ENCODE data around the gene SFMBT2. TPM values are rescaled to one million over a fixed set of nuclear protein-coding genes. Genes with fewer than 3 reads are reported as not detected.

The SFMBT2 gene
- total RNA-seq, 1 donor from 2014 or later = 22.3 TPM

- Histone ChIP-seq H3K4me3 (no peak overlapping the region), H3K27ac (no peak overlapping the region), H3K4me1 (no peaks in the 10 kb centered on the region), H3K9me3 (no peaks in the 10 kb centered on the region), H3K36me3 (no peaks in the 10 kb centered on the region), H3K27me3 (ENCODE audit: low read depth) (no peaks in the 10 kb centered on the region)
- intact Hi-C loops (cut with DNase I) = no loop called here
- ATAC-seq (no peak), DNase-seq (no peak)
- TF ChIP-seq CTCF (IDR thresholded peaks at IDR 0.05) = no peak
Measured at GRCh38 chr10:7291487-7292270, 119.2 kb downstream of the SFMBT2 start.

GRCh38 chr10:7288060-7288690, 122.7 kb downstream of the SFMBT2 start:
- ATAC-seq (no peak), DNase-seq (no peak)
- intact Hi-C loops (cut with DNase I) = no loop called here
- no peaks in the 10 kb centered on the region for H3K36me3 ChIP-seq
- H3K4me3 ChIP-seq = no peak overlapping the region
- no peaks in the 10 kb centered on the region for H3K27me3 ChIP-seq (ENCODE audit: low read depth)
- no peaks in the 10 kb centered on the region for H3K4me1 ChIP-seq
- no peaks in the 10 kb centered on the region for H3K9me3 ChIP-seq
- no peak for TF ChIP-seq CTCF (IDR thresholded peaks at IDR 0.05)
- H3K27ac ChIP-seq = no peak overlapping the region

- H3K9me3 ChIP-seq = no peaks in the 10 kb centered on the region
- H3K27ac ChIP-seq = no peak overlapping the region
- no peak for TF ChIP-seq CTCF (IDR thresholded peaks at IDR 0.05)
- no peak overlapping the region for H3K4me3 ChIP-seq
- H3K36me3 ChIP-seq = no peaks in the 10 kb centered on the region
- H3K4me1 ChIP-seq = no peaks in the 10 kb centered on the region
- no peaks in the 10 kb centered on the region for H3K27me3 ChIP-seq (ENCODE audit: low read depth)
- DNase-seq (no peak), ATAC-seq (no peak)
- intact Hi-C loops (cut with DNase I) = no loop called here
Measured at GRCh38 chr10:7287377-7287776, 123.5 kb downstream of the SFMBT2 start.

DNA sequence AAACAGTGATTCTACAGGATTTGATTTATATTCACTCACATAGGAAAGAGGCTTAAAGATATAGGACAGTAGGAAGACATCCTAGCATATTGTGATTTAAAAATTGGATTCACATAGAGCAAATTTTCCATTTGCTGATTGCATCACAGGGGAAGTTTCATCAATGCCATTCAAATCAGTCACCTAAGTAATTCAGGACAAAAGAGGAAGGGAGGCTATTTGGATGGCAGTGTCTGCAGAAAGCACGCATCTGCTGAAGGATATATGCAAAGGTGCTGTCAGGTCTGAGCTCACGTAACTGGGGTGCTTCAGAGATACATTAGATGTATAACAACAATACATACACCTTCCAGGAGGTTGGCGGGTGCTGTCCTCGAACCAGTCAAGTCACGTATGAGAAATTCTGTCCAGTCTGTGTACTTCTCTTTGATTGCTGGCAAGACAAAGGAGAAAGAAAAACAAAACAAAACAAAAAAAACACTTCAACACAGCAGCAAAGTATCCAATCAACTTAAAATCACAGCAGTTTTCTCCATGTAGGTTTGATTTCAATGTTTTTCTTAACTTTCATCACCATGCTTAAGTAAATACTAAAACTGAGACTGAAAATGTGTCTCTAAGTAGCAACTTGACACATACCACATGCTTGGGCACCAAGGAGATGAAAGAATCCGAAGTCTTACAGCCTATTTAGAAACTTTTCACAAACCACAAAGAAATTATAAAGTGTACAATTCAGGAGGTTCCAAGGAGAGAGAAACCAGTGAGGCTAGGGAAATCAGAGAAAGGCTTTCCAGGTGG, 125.1 kb downstream of the SFMBT2 start:
- H3K36me3 ChIP-seq = no peaks in the 10 kb centered on the region
- H3K27ac ChIP-seq = no peak overlapping the region
- H3K27me3 ChIP-seq (ENCODE audit: low read depth) = no peaks in the 10 kb centered on the region
- intact Hi-C loops (cut with DNase I) = no loop called here
- DNase-seq (no peak), ATAC-seq (no peak)
- no peak overlapping the region for H3K4me3 ChIP-seq
- H3K9me3 ChIP-seq = no peaks in the 10 kb centered on the region
- H3K4me1 ChIP-seq = no peaks in the 10 kb centered on the region
- no peak for TF ChIP-seq CTCF (IDR thresholded peaks at IDR 0.05)

DNA sequence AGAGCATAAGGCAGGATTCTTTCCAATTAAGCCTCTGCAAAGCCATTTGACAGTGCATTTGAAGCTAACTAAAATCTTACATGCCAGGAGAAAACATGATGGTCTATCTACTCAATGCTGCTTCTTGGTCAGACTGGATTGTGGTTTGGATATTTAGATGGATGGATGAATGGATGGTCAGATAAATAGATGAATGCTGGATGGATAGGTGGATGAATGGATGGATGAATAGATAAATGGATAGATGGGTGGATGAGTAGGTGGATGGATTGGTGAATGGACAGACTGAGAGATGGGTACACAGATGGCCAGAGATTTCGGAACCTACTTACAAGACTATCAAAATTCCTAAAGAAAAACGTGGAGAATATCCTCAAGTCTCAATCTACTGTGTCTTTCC, 127.6 kb downstream of the SFMBT2 start:
- intact Hi-C loops (cut with DNase I) = no loop called here
- no peaks in the 10 kb centered on the region for H3K36me3 ChIP-seq
- H3K4me1 ChIP-seq = no peaks in the 10 kb centered on the region
- ATAC-seq (no peak), DNase-seq (no peak)
- no peaks in the 10 kb centered on the region for H3K27me3 ChIP-seq (ENCODE audit: low read depth)
- no peak for TF ChIP-seq CTCF (IDR thresholded peaks at IDR 0.05)
- H3K9me3 ChIP-seq = no peaks in the 10 kb centered on the region
- H3K27ac ChIP-seq = no peak overlapping the region
- no peak overlapping the region for H3K4me3 ChIP-seq
